Glutamatergic neuron (in vitro differentiated cells): ENCODE data around the gene NUP98. TPM values are rescaled to one million over a fixed set of nuclear protein-coding genes. Genes with fewer than 3 reads are reported as not detected.

Experiments
- DNase-seq: peaks from one replicate; pipeline ENCODE4 v3.0.0; 2022
- H3K27ac Mint-ChIP-seq: one replicate; pipeline ENCODE4 v1.8.0; 2020; ENCODE audit warnings: mild to moderate bottlenecking, mixed read lengths, inconsistent platforms; ENCODE audit not compliant: unreplicated experiment
- H3K27me3 Mint-ChIP-seq: one replicate; pipeline ENCODE4 v1.8.0; 2020; ENCODE audit warnings: mild to moderate bottlenecking, moderate library complexity, mixed read lengths, inconsistent platforms; ENCODE audit not compliant: unreplicated experiment
- H3K36me3 Mint-ChIP-seq: one replicate; pipeline ENCODE4 v1.8.0; 2020; ENCODE audit warnings: mild to moderate bottlenecking, mixed read lengths, inconsistent platforms; ENCODE audit not compliant: unreplicated experiment
- H3K4me1 Mint-ChIP-seq: one replicate; pipeline ENCODE4 v1.8.0; 2020; ENCODE audit warnings: mild to moderate bottlenecking, low read depth, mixed read lengths, inconsistent platforms; ENCODE audit not compliant: unreplicated experiment
- H3K4me3 Mint-ChIP-seq: one replicate; pipeline ENCODE4 v1.8.0; 2020; ENCODE audit warnings: mild to moderate bottlenecking, mixed read lengths, inconsistent platforms; ENCODE audit not compliant: unreplicated experiment
- H3K9me3 Mint-ChIP-seq: one replicate; pipeline ENCODE4 v1.8.0; 2020; ENCODE audit warnings: mild to moderate bottlenecking, moderate library complexity, mixed read lengths, inconsistent platforms; ENCODE audit not compliant: unreplicated experiment
- CTCF ChIP-seq: fragments of 200-600 bp; sonication (generic); IDR thresholded peaks from one replicate; pipeline ENCODE4 v1.5.0; 2021; ENCODE audit not compliant: partially characterized antibody, unreplicated experiment
- total RNA-seq: library from RNA; stranded (reverse); fragmentation: NEBNext Ultra II Directional; extraction: Animal tissue kit (Norgen Biotek cat#: 25700); gene quantifications from one replicate; pipeline ENCODE4 v1.2.1, GENCODE V29; 2021; ENCODE audit not compliant: unreplicated experiment

NUP98 gene
- total RNA-seq, 1 donor from 2014 or later: 49.6 TPM

GRCh38 chr11:3667149-3668035 lies 130.0 kb downstream of the NUP98 start:
- H3K9me3 Mint-ChIP-seq: peaks cover 6% of the 10 kb centered on the region
- peaks cover 5% of the 10 kb centered on the region for H3K36me3 Mint-ChIP-seq
- H3K27ac Mint-ChIP-seq: no peak overlapping the region
- peaks cover 4% of the 10 kb centered on the region for H3K4me1 Mint-ChIP-seq
- H3K27me3 Mint-ChIP-seq: peaks cover 17% of the 10 kb centered on the region
- H3K4me3 Mint-ChIP-seq: no peak overlapping the region
- no peak for TF ChIP-seq CTCF
- no peak for DNase-seq

- H3K9me3 Mint-ChIP-seq: peaks cover 6% of the 10 kb centered on the region
- peaks cover 2% of the 10 kb centered on the region for H3K4me1 Mint-ChIP-seq
- peaks cover 5% of the 10 kb centered on the region for H3K36me3 Mint-ChIP-seq
- DNase-seq: no peak
- TF ChIP-seq CTCF: no peak
- H3K27me3 Mint-ChIP-seq: peaks cover 13% of the 10 kb centered on the region
- no peak overlapping the region for H3K4me3 Mint-ChIP-seq
- no peak overlapping the region for H3K27ac Mint-ChIP-seq
Measured at GRCh38 chr11:3666023-3666530, 131.3 kb downstream of the NUP98 start.

GRCh38 chr11:3665336-3666022 lies 131.9 kb downstream of the NUP98 start:
- no peak for TF ChIP-seq CTCF
- Mint-ChIP-seq H3K27me3 (peaks cover 13% of the 10 kb centered on the region), H3K4me3 (no peak overlapping the region), H3K27ac (no peak overlapping the region), H3K9me3 (peaks cover 6% of the 10 kb centered on the region), H3K36me3 (peaks cover 5% of the 10 kb centered on the region), H3K4me1 (no peaks in the 10 kb centered on the region)
- DNase-seq: no peak

GRCh38 chr11:3664032-3664630 lies 133.2 kb downstream of the NUP98 start:
- Mint-ChIP-seq H3K27ac (no peak overlapping the region), H3K36me3 (peaks cover 5% of the 10 kb centered on the region), H3K27me3 (peaks cover 13% of the 10 kb centered on the region), H3K4me3 (no peak overlapping the region), H3K4me1 (no peaks in the 10 kb centered on the region), H3K9me3 (peaks cover 3% of the 10 kb centered on the region)
- DNase-seq: no peak
- TF ChIP-seq CTCF: no peak
